Fibroblast of skin of scalp (primary cell): ENCODE data around the gene EHBP1. TPM values are rescaled to one million over a fixed set of nuclear protein-coding genes. Genes with fewer than 3 reads are reported as not detected.
A peak's percentile ranks its signal among the peaks of the same experiment; 100 is the strongest.

Experiments used
- DNase-seq: peaks from one replicate; pipeline ENCODE4 v3.0.0-alpha.2; 2013
- polyA plus RNA-seq, 2 experiments: library from polyadenylated mRNA; unstranded; fragments of 120-200 nt; gene quantifications; one replicate each; pipeline ENCODE4 v1.2.1, GENCODE V29; 2013; ENCODE audit not compliant: insufficient read length in 2 of 2

Gene EHBP1
- polyA plus RNA-seq (2013, experiment 1 of 2; ENCODE audit: insufficient read length) = 84.6 TPM
- 92.5 TPM for polyA plus RNA-seq (2013, experiment 2 of 2; ENCODE audit: insufficient read length)

DNA sequence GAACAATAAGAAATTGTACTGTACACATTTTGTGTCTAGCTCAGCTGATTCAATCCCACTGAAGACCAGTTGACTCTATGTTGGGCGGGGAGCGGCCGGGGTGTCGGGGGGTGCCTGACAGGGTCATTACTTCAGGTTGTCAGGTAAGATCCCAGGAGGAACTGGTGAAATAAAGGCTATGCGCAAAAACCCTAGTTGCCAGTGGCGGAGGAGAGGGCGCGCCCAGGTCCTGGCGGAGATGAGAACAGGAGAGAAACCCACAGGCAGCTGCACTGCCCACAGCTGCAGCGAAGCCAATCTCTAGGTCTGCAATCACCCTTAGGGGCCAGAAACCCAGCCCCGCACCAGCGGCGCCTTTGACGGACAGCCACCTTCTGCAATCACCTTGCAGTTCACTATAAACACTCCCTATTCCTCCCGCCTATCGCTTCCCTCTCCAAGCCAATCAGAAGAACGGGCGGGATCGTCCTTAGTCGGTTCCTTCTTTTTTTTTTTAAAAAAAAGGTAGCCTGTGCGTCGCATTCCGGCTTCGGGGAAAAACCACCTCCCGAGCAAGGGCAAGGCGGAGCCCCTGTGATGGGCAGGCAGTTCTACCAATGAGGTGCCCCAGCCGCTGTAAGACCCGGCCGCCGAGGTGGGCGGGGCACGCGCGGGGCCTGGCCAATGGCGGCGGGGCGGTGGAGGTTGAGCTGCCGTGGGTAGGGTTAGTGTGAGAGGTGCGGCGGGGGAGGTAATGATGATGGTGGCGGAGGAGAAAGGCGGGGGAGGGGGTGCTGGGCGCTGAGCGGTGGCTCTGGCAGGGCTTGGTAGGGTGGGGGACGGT is at the start of gene EHBP1:
Gene EHBP1, plus strand, starts transcription at position 707 of the 823 bp plus-strand sequence. CDS start 1,479 bp downstream, outside the sequence.
- peak; percentile 100 for DNase-seq

DNA sequence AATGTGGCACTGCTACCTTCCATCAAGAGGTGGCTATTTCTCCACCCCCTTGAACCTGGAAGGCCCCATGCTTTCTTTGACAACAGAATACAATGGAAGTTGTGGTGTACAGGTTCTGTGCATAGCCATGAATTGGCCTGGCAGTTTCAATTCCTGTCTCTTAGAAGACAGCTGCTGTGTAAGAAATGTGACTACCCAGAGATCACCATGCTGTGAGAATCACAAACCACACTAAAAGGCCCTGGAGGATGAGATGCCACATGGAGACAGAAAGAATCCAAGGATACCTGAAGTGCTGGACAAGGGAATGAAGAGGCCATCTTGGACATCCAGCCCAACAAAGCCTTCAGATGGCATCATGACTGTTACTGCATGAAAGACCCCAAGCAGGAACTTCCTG is 47.7 kb upstream of the EHBP1 start:
- DNase-seq = no peak

DNA sequence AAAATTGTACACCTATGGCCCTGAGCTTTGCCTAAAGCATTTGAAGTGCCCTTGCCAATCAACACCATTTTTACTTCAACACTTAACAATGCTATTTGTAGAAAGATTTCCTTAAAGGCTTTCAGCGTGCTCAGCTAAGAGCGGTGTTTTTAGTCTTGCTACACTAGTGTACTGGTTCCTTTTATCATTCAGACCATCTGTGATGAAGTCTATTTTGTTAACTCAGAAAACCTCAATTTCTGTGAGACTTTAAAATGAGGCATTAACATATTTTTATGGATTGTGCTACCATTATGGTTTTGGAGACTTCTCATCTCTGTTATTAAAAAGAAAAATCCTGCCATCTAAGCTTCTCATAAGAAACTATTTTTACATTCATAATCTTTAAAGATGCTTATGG is 46.6 kb upstream of the EHBP1 start:
- no peak for DNase-seq

DNA sequence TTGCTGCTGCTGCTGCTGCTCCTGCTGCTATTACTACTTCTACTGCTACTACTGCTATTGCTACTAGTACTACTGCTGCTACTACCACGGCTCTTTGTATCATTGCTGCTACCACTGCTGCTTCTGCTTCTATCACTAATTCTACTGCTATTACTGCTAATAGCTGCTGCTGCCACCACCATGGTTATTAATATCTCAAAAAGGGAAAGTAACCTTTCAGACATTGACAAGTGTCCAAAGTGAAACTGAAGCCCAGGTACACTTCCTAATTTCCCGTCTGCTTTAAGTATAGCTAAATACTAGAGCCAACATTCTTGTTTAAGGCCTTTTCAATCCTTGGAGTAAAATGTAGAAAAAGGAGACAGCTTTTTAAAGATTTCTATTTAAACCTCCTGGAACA is 45.4 kb upstream of the EHBP1 start:
- DNase-seq = no peak

DNA sequence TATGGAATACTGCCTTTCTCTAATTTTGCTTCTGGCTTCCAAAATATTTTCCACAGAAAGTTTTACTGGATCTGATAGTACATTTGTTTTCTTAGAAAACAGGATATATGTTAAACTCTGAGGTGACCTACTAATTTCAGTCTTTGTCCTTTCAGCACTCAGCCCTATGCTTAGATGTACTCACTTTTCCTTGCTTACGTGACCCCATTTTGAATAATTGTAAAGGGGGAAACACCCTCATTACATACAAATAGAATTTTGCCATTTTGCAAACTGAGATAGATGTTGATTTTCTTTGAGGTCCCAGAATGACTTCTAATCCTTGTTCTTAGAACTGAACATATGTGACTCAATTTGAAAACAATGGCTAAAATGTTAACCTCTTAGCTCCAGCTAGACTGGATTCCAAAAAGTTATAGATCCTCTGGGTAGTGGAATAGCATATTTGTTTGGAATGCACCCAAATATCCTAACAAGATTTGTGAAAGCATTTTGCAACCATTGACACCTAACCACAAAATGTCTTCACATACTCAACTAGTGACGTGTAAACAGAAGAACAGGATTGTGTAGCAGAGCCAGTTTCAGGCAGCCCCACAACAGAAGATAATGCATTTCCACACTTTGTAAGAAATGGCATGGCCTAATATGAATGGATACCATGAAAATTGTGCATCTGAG is 44.8 kb upstream of the EHBP1 start:
- DNase-seq = peak; percentile 98

DNA sequence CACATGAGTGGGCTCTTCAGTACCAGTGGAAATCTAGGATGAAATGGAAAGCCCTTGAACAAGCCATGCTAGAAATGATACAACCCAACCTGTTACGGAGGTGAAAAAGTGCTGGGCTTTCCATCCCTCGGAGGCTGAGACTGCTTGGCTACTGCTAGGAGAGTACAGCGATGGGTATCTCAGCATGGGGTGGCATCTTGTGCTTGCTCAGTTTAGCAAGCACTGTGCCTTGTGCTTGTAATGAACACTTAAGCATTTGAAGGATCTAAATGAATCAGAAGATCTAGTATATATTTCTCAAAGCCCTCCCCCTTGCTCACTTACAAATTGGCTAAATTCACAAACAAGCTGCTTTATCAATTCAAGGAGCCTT is 44.3 kb upstream of the EHBP1 start:
- DNase-seq = peak; percentile 69

DNA sequence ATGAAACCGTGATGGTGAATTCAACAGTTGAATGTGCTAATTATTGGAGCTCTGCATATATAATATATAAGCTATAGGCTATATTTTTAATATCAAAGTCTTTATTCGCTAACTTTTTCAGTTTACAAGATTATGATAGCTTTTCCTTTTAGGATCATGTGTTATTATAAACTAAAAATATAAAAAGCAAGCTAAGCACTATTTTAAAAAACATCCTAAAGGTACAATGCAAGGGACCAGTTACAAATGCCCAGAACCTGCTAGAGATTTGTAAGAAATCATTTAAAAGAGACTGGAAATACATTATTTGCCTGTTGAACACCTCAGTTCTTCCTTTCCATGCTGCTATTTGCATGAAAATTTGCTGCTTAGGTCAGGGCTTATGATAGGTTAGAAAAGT is 43.4 kb upstream of the EHBP1 start:
- DNase-seq = no peak

DNA sequence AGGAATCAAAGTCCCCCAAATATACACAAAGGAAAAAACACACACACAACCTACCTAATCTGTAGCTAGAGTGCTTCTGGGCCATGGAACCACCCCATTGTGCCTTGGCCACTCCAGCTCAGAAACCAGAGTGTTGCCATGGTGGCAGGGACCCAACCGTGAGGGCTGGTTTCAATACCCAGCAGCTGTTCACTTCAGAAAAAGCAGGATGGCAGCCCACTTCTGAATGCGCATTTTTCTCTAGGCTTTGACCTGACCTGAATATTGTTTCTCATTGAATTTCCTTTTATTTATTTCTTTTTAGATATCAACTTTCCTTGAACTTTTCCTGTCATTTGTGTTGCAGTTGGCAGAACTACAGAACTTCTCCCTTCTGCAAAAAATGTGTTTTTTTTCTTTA is 43.0 kb upstream of the EHBP1 start:
- DNase-seq = no peak

DNA sequence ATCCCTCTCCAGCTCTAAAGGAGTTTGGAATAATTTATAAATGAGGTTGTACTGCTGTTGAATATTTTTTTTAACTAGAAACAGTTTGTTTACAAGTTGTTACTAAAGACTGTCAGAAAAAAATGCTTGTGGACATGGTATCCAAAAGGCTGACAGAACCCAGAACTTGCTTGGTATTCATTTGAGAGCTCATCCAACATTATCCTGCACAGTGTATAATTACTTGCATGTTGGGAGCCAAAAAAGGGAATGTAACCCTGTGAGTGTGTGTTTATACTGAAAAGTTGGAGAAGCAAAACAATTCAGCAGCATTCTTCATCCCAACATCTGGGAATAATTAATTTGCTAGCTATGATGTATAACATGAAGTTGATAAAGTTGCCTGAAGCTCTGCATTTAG is 42.1 kb upstream of the EHBP1 start:
- peak; percentile 97 for DNase-seq

DNA sequence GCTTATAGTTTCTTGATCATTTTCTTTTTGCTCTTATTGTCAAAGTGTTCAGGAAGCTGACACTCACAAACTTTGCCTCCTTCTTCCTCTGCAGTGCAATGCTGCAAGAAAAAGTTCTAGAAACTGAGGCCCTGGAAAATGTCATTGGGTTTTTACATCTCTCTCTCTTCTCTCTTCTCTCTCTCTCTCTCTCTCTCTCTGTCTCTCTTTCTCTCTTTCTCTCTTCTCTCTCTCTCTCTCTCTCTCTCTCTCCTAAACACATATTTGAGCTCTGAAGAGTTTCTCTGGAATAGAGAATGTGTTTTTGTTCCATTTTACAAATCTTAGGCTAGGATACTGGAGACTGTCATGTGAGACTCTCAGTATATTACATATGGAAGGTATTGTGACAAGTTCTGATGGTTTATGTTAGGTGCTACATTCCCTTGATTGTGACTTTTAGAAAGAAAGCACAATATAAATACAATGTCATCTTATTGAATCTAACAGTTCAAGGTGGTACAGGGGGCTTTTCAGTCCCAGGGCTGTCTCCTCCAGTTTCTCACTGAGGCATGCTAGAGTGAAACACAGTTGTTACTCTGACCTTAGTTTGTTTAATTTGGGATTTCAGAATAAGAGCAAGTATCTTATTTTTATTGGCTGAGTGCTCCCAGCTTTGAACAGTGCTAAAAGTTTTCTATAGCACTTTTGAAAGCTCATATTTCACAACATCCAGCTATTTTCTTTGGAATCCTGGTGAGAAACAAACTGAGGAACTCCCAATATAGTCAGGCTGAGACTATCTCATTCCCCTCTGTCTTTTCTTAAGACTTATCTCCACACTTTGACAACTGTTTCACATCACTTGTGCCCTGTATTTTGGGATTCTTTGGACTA is 41.4 kb upstream of the EHBP1 start:
- DNase-seq = peak; percentile 87

DNA sequence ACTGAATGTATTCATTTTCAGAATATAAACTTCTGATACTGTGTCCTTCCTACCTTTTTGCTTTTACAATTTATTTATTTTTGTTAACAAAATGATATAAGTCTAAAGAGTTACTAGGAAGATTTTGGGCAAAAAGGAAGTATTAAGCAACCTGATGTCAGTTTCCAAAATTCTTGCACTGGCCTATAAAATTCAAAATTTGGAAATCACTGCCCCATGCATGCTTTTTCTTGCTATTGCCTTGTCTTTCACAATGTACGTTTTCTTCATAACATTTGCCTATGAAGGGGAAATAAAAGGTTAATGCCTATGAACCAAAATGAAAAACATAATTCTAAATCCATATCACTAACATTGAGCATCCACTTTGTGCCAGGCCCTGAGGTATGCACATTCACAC is 40.1 kb upstream of the EHBP1 start:
- DNase-seq = no peak

DNA sequence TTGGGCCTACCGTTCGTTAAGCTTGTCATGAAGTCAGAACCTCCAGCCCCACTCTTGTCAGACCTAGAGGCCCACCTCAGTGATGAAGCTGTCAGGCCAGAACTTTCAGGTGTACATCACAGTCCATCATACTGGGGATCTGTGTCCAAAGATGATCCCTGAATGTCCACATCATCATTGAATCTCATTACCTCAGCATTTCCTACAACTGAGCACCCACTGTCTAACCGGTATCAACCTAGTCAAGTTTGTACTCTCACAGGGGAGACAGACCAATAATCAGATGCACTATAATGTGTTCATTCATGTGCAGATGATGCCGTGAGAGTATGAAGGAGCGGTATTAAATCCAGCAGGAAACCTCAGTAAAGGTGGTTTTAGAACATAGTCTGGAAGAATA is 36.3 kb upstream of the EHBP1 start:
- no peak for DNase-seq

DNA sequence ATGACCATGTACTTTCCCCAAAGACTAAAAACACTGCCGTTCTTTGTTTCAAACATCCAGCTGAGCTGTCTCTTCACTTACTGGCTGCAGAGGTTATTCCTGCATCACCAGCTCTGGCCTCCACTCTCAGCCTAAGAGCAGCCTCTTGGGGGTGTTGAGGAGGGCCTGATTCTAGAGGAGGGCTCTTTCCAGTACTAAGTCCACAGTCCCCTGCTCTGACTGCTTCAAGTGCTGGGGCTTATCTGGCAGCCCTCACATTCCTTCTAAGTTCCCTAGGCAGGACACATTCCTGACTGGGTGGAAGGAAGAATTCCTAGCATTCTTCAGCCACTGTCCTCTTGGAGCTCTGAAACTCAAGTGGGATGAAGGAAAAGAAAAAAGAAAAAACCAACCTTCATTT is 32.9 kb upstream of the EHBP1 start:
- peak; percentile 96 for DNase-seq

DNA sequence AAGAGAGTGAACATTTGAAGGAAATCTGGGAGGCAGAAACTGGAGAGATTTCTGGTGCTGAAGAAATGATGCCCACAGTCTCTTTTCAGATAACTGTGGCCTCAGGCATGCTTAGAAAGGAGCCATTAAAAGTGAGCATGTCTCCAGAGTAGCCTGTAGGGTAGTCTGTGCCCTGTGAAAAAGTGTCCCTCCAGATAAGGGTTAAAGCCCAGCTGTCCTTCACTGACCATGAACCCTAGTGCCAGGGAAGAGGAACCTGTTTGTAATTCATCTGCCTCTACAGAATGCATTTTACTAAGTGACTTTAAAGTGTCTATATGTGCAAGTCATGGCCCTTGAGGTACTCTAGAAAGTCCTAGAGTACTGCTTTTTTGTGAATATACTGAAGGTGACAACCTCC is 30.5 kb upstream of the EHBP1 start:
- no peak for DNase-seq

DNA sequence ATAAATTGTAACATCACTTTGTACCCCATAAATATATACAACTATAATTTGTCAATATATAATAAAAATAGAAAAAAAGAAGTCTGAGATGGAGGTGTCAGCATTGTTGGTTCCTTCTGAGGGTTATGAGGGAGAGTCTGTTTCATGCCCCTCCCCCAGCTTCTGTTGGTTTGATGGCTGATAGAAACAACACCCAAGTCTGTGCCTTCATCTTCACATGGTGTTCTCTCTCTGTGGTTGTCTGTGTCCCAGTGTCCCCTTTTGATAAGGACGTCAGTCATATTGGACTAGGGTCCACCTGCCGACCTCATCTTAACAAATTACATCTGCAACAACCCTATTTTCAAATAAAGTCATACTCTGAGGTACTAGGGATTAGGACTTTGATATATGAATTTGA is 20.3 kb upstream of the EHBP1 start:
- no peak for DNase-seq

DNA sequence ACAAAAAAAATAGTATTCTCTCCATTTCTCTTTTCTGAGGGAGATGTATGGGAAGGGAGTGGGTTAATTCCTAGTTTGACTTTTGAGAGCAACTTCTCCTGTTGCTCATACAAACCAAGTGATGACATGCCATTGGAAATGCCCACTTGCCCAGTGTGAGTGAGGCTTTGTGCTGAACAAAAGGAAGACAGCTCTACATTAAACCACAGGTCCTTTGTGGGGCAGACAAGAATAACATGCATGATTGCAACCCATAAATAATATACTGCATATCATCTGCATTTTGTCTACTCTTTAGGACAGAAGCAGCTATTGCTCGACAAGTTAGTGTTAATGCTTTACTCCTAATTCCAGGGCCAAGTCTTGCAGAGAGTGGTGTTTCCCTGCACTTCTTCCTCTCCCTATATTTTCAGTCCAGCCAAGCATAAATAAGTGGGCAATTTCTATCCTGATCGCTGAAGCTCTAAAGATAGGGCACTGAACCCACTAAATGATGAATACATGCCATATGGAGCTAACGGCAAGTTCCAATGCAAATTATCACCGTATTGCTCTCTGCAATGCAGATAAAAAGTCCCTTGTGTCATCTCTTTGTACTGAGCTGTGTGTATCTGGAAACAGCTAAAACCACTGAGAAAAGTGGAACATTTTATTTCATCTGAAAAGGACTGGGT is 19.4 kb upstream of the EHBP1 start:
- no peak for DNase-seq

DNA sequence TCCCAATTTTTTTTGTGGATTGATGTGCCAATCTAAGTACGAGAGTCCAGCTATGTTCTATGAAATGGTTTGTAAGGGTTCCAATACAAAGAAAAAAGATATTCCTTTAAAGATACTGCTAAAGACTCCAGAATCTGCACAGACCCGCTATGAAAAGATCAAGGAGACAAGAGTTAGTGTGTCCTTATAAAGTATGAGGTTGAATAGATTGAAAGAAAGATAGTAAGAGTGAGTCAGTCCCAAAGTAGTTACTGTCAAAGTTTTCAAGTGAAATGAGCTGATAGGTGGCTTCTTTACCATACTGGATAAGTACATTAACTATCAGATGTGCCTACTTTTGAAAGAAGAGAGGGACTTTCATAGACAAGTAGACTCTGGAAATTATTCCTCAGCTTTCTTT is 17.9 kb upstream of the EHBP1 start:
- no peak for DNase-seq

DNA sequence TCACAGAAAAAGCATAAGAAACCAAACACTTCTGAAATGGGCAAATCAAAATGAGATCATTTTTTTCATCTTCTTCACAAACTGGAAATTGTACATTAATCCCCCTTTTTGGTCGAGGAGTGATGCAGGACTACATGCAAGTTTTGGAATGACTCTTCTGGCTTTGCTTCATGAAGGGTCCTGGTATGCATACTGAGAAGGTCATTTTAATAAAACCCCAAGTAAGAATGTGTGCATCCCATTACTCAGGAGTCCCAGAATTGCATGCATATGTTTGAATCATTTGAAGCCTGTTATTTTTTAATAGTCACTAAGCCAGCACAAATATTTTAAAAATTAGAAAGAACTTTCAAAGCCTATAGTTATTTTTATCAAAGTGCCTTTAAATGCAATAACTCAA is 16.7 kb upstream of the EHBP1 start:
- peak; percentile 79 for DNase-seq

DNA sequence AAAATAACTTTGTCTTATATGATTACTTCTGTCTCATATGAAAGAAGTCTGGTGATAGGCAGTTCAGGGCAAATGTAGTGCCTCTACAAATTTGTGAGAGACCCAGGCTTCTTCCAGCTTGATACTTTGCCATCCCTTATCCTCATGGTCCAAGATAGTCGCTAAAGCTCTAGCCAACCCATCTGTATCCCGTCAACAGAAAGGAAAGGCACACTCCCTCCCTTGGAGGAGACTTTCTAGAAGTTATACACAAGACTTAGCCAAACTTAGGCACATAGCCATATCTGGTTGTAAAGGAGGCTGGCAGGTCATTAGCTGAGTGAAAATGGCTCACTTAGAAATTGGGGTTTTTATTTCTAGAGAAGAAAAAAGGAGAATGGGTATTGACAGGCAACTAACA is 14.3 kb upstream of the EHBP1 start:
- DNase-seq = no peak

DNA sequence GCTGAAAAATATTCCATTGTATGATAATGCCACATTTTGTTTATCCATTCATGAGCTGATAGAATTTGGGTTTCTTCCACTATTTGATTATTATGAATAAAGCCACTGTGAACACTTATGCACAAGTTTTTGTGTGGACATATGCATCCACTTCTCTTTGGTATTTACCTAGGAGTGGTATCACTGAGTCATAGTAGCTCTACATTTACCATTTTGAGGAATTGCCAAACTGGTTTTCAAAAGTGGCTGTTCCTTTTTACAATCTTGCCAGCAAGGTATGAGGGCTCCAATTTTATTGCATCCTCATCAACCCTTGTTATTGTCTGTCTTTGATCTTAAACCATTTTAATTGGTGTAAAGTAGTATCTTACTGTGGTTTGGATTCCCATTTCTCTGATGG is 13.3 kb upstream of the EHBP1 start:
- DNase-seq = no peak

DNA sequence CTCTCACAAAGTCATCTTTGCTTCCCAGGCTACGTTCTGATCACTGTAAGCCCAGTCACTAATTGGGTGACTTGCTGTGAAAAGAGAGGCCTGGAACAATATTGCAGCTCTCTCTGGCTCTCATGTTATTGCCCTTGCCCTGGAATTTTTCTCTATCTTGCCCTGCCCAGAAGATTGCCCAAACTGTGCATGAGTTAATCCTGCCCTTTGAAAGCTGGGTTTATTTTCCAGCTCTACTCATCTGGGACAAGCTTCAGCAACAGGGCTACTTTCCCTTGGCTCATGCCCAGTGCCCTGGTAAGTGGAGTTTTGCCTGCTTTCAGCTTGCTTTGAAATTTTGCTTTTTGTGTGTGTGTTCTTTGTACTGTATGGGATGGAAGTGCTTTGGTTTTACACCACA is 6.9 kb upstream of the EHBP1 start:
- DNase-seq = no peak

DNA sequence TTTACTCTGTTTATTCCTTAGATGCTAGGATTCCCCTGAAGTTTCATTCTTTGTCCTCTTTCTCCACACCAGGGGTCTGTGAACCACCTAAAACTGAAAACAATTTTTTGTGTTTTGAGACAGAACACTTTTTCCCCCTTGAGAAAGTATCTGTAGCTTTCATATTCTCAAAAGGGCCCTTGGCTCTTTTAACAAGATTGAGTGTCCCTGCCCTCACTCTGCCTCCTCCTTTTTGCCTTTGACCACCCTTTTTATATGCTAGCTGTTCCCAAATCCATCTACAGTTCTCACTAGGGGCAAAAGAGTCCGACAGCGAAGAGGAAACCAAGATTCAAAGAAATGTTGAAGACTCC is 883 bp upstream of the EHBP1 start:
- no peak for DNase-seq
